AG09319 (cell line): ENCODE results near the gene CLIC3.

Source experiments
- DNase-seq: peaks from one replicate; pipeline ENCODE4 v3.0.0-alpha.2; 2010; ENCODE audit warnings: low read depth; ENCODE audit errors: extremely low read depth
- TF ChIP-seq, protein P1 (sequence below): IDR thresholded peaks from 2 replicates; pipeline ENCODE4 v1.5.1; 2011; ENCODE audit warnings: low read depth, mild to moderate bottlenecking, inconsistent platforms, low read length, moderate library complexity

CLIC3 gene

DNA sequence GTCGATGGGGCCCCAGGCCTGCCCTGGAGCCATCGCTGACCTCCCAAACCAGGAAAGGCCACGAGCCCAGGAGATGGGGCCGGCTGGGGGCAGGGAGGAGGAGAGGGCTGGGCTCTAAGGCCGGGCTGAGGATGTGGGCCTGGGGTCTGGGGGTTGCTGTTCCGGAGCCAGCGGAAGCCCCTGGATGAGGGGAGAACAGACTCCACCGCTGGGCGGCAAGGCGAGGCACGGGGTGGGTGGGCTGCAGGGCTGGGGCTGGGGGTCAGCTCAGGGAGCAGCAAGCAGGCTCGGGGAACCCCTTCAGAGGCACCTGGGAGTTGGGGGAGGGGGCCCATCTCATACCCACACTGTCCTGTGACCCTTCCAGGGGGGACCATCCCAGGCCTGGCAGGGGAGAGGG lies 32.6 kb downstream of the CLIC3 start:
- DNase-seq = no peak
- TF ChIP-seq, protein P1, sequence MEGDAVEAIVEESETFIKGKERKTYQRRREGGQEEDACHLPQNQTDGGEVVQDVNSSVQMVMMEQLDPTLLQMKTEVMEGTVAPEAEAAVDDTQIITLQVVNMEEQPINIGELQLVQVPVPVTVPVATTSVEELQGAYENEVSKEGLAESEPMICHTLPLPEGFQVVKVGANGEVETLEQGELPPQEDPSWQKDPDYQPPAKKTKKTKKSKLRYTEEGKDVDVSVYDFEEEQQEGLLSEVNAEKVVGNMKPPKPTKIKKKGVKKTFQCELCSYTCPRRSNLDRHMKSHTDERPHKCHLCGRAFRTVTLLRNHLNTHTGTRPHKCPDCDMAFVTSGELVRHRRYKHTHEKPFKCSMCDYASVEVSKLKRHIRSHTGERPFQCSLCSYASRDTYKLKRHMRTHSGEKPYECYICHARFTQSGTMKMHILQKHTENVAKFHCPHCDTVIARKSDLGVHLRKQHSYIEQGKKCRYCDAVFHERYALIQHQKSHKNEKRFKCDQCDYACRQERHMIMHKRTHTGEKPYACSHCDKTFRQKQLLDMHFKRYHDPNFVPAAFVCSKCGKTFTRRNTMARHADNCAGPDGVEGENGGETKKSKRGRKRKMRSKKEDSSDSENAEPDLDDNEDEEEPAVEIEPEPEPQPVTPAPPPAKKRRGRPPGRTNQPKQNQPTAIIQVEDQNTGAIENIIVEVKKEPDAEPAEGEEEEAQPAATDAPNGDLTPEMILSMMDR = no peak

GRCh38 chr9:136963341-136963740 lies 33.0 kb downstream of the CLIC3 start:
- TF ChIP-seq, protein P1 = no peak
- no peak for DNase-seq

DNA sequence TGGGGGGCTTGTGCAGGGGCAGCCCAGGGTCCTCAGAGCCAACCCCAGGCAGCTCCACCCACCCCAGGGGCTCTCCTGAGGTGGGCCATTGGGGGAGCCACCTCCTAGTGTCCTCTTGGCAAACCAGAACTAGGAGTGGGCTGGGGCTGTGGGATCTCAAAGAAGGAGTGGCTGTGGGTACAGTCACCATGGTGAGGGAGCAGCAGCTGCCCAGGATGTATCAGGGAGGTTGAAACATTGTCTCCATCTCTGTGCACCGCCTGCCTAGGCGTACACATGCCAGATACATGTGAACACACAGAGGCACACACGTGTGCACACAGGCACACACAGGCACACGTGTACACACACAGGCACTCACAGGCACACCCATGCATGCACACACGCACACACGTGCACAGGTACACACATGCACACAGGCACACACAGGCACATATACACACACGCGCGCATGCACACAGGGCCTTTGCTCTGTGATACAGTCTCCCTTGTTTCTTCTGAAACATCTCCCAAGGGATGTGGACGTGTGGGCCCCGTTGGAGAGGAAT lies 33.6 kb downstream of the CLIC3 start:
- TF ChIP-seq, protein P1 = no peak
- DNase-seq = no peak

- DNase-seq = no peak
- TF ChIP-seq, protein P1 = no peak
These were observed 34.2 kb downstream of the CLIC3 start for GRCh38 chr9:136962163-136962562.

DNA sequence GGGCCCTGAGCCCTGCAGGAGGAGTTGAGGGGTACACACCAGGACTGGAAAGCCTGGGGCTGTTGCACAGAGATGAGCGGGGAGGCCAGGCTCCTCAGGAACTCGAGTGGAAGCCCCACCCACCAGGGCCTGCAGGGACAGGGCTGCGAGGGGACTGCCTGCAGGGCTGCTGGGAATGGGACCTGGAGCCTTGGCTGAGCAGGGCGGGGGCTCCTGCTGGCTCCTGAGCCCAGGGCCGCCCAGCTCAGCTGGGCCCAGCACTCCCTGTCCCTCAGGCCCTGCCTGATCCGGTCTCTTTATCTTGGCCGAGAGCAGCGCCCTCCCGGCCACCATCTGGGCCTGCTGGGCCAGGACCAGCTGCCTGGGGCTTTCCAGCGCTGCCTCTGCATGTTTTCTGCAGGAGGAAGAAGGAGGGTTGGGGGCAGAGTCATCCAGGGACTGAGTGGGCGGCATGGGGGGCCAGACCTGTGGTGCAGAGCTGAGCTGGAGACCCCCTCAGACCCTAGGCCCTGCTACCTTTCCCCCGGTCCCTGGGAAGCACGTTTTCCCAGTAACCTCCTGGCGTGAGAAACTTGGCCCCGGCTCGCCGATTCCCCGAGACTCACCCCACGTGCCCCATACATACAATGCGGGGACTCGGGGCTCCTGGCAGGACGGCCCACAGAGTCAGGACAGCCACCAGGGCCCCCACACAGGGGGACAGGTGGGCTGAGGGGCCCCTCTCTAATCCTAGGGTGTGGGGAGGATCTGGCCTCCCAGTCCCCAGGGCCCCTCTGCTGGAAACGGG lies 34.9 kb downstream of the CLIC3 start:
- no peak for DNase-seq
- TF ChIP-seq, protein P1 = no peak

DNA sequence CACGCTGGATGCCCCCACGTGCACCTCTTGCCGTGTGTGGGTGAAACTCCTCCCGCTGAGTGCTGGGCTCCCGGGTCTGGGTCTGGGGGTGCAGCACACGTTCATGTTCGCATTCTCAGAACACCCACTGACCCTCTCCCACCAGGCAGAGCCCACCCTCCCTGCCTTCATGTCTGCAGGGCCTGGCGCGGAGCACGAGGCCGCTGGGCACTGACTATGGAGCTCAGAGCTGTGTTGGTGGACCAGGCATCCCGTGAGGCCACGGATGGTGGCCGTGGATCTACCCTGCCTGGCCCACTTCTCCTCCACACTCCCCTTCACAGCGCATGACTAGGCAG lies 35.5 kb downstream of the CLIC3 start:
- no peak for DNase-seq

More for the DNA sequence above, 35.5 kb downstream of the CLIC3 start:
- TF ChIP-seq, protein P1 = no peak
